Smooth muscle cell (in vitro differentiated cells): ENCODE results near the gene KRT2. TPM values are rescaled to one million over a fixed set of nuclear protein-coding genes. Genes with fewer than 3 reads are reported as not detected.

Experiments
- DNase-seq: peaks from one replicate; lab custom pipeline; 2025; ENCODE audit not compliant: unreplicated experiment; lab: John Stamatoyannopoulos, UW
- H2AFZ ChIP-seq: fragments of 200-600 bp; sonication (generic); 2 replicates; pipeline ENCODE4 v1.6.0; 2016; ENCODE audit warnings: antibody characterized with exemption, low read depth, mild to moderate bottlenecking
- H3F3A ChIP-seq: fragments of 200-600 bp; sonication (generic); 2 replicates; pipeline ENCODE4 v1.6.0; 2017; ENCODE audit warnings: antibody characterized with exemption, low read depth
- H3K27ac ChIP-seq: fragments of 200-600 bp; sonication (generic); 2 replicates; pipeline ENCODE4 v1.5.1; 2016; ENCODE audit warnings: low read depth, mild to moderate bottlenecking
- H3K27me3 ChIP-seq: fragments of 200-600 bp; sonication (generic); 2 replicates; pipeline ENCODE4 v1.6.1; 2016; ENCODE audit warnings: low read depth, mild to moderate bottlenecking
- H3K36me3 ChIP-seq: fragments of 200-600 bp; sonication (generic); 2 replicates; pipeline ENCODE4 v1.5.1; 2016; ENCODE audit warnings: low read depth
- H3K4me1 ChIP-seq: fragments of 200-600 bp; sonication (generic); 2 replicates; pipeline ENCODE4 v1.5.1; 2016; ENCODE audit warnings: low read depth
- H3K4me2 ChIP-seq: fragments of 200-600 bp; sonication (generic); 2 replicates; pipeline ENCODE4 v1.6.0; 2016; ENCODE audit warnings: mild to moderate bottlenecking
- H3K4me3 ChIP-seq: fragments of 200-600 bp; sonication (generic); 2 replicates; pipeline ENCODE4 v1.5.1; 2016; ENCODE audit warnings: mild to moderate bottlenecking
- H3K79me2 ChIP-seq: fragments of 200-600 bp; sonication (generic); 2 replicates; pipeline ENCODE4 v1.6.0; 2016; ENCODE audit warnings: low read depth, mild to moderate bottlenecking
- H3K9ac ChIP-seq: fragments of 200-600 bp; sonication (generic); 2 replicates; pipeline ENCODE4 v1.6.0; 2016; ENCODE audit warnings: low read depth
- H3K9me3 ChIP-seq: fragments of 200-600 bp; sonication (generic); replicated peaks from 2 replicates; pipeline ENCODE4 v1.5.1; 2016; ENCODE audit warnings: low read depth
- H4K20me1 ChIP-seq: fragments of 200-600 bp; sonication (generic); 2 replicates; pipeline ENCODE4 v1.6.0; 2016; ENCODE audit warnings: low read depth
- CTCF ChIP-seq: fragments of 200-600 bp; sonication (generic); IDR thresholded peaks from 2 replicates; pipeline ENCODE4 v1.5.1; 2017; ENCODE audit warnings: borderline replicate concordance, mild to moderate bottlenecking, antibody characterized with exemption; ENCODE audit not compliant: insufficient read depth, poor library complexity, severe bottlenecking
- WGBS: methylation state at CpG from one replicate; pipeline ENCODE4 v1.1.7; 2016; ENCODE audit warnings: low lambda C conversion rate; 5-methylcytosine and 5-hydroxymethylcytosine counted together
- polyA plus RNA-seq: library from polyadenylated mRNA; unstranded; fragments of >200 nt; fragmentation: Nextera tagmentation; extraction: Ambion mirVana; gene quantifications from 2 replicates; pipeline ENCODE4 v1.2.1, GENCODE V29; 2016
- total RNA-seq: library from RNA; depleted of rRNA; stranded (reverse); fragments of >200 nt; gene quantifications from 2 replicates; pipeline ENCODE4 v1.2.3, GENCODE V29; 2014

KRT2 gene
- total and polyA plus RNA-seq, 2 experiments from 2014 or later: not detected

- Histone ChIP-seq H3K27me3 (peaks cover 59% of the 10 kb centered on the region), H3K79me2 (no peaks in the 10 kb centered on the region), H3K36me3 (no peaks in the 10 kb centered on the region), H3F3A (no peaks in the 10 kb centered on the region), H3K9me3 (no peaks in the 10 kb centered on the region), H3K9ac (no peak overlapping the region), H2AFZ (no peak overlapping the region), H3K4me3 (no peak overlapping the region), H3K4me2 (no peak overlapping the region), H3K27ac (no peak overlapping the region), H3K4me1 (no peaks in the 10 kb centered on the region), H4K20me1 (no peaks in the 10 kb centered on the region)
- DNase-seq: no peak
- 67% methylated on average over 11 of the region's 11 CpGs for WGBS
- TF ChIP-seq CTCF: no peak
These were observed 46.8 kb upstream of the KRT2 start for GRCh38 chr12:52698651-52699340.

- Histone ChIP-seq H4K20me1 (no peaks in the 10 kb centered on the region), H2AFZ (no peak overlapping the region), H3K27me3 (peaks cover 61% of the 10 kb centered on the region), H3K4me1 (no peaks in the 10 kb centered on the region), H3K27ac (no peak overlapping the region), H3K4me3 (no peak overlapping the region), H3K9ac (no peak overlapping the region), H3F3A (no peaks in the 10 kb centered on the region), H3K79me2 (no peaks in the 10 kb centered on the region), H3K4me2 (no peak overlapping the region), H3K36me3 (no peaks in the 10 kb centered on the region), H3K9me3 (no peaks in the 10 kb centered on the region)
- DNase-seq: no peak
- WGBS: 82% methylated on average over 2 of the region's 2 CpGs
- no peak for TF ChIP-seq CTCF
These were observed 45.1 kb upstream of the KRT2 start for GRCh38 chr12:52697058-52697582.

GRCh38 chr12:52696588-52696987 lies 44.6 kb upstream of the KRT2 start:
- no peak overlapping the region for H3K4me3 ChIP-seq
- no peaks in the 10 kb centered on the region for H3K4me1 ChIP-seq
- H3K9ac ChIP-seq: no peak overlapping the region
- H3K79me2 ChIP-seq: no peaks in the 10 kb centered on the region
- no peaks in the 10 kb centered on the region for H3F3A ChIP-seq
- no peak overlapping the region for H3K4me2 ChIP-seq
- 77% methylated on average over 3 of the region's 3 CpGs for WGBS
- H3K9me3 ChIP-seq: no peaks in the 10 kb centered on the region
- DNase-seq: no peak
- no peak for TF ChIP-seq CTCF
- no peak overlapping the region for H2AFZ ChIP-seq
- no peaks in the 10 kb centered on the region for H4K20me1 ChIP-seq
- no peaks in the 10 kb centered on the region for H3K36me3 ChIP-seq
- H3K27ac ChIP-seq: no peak overlapping the region
- peaks cover 64% of the 10 kb centered on the region for H3K27me3 ChIP-seq

- TF ChIP-seq CTCF: no peak
- DNase-seq: no peak
- Histone ChIP-seq H3K27ac (no peak overlapping the region), H3K79me2 (no peaks in the 10 kb centered on the region), H3K9me3 (no peaks in the 10 kb centered on the region), H3K4me3 (no peak overlapping the region), H4K20me1 (no peaks in the 10 kb centered on the region), H3K4me1 (no peaks in the 10 kb centered on the region), H3K9ac (no peak overlapping the region), H3K4me2 (no peak overlapping the region), H2AFZ (no peak overlapping the region), H3K36me3 (no peaks in the 10 kb centered on the region), H3F3A (no peaks in the 10 kb centered on the region), H3K27me3 (peaks cover 80% of the 10 kb centered on the region)
- 83% methylated on average over 3 of the region's 3 CpGs for WGBS
These were observed 43.0 kb upstream of the KRT2 start for GRCh38 chr12:52695039-52695438.
